ENCODE measurements around the gene STX1A.
"Not testable (repeated sequence)": the region's sequence is repeated elsewhere in the genome, so short reads cannot be mapped to it uniquely, and the experiment has no call there.

STX1A gene

GRCh38 chr7:73722785-73723184, 3.3 kb upstream of the STX1A start:
- TF ChIP-seq ZNF391 (tag by site-specific recombination; IDR thresholded peaks at IDR 0.05; ENCODE audit: borderline replicate concordance, low read depth) (no peak), MZF1 (tag by site-specific recombination; IDR thresholded peaks at IDR 0.05; ENCODE audit: borderline replicate concordance) (no peak), ZNF140 (tag by site-specific recombination; IDR thresholded peaks at IDR 0.05) (no peak), ZNF10 (tag by site-specific recombination; IDR thresholded peaks at IDR 0.05) (no peak), ZNF350 (tag by site-specific recombination; IDR thresholded peaks at IDR 0.05) (no peak), ZNF660 (tag by site-specific recombination; IDR thresholded peaks at IDR 0.05) (no peak)
- H3K9me3 ChIP-seq (ENCODE audit: control insufficient read depth, insufficient read depth, low read depth, low read length): no peaks in the 10 kb centered on the region
- ChIA-PET POLR2A (no interaction called here), CTCF (interaction anchor here (0.7 to 1.1 kb wide), 3 partner anchors 12 to 896 kb away, joined by 3 read pairs; no protein-coding TSS in a partner anchor)
- H3K4me3 ChIP-seq (ENCODE audit: low read depth, low read length): no peak overlapping the region
- H3K27ac ChIP-seq (ENCODE audit: extremely low read depth, low read depth, low read length): no peak overlapping the region
- H3K4me1 ChIP-seq (ENCODE audit: control insufficient read depth, insufficient read depth, low read length): peaks cover 8% of the 10 kb centered on the region
- no peaks in the 10 kb centered on the region for H3K36me3 ChIP-seq (ENCODE audit: control insufficient read depth in 2 of 2, insufficient read depth in 1 of 2, low read length in 2 of 2)

- H3K4me3 ChIP-seq (ENCODE audit: low read depth, low read length); H3K9me3 ChIP-seq (ENCODE audit: control insufficient read depth, insufficient read depth, low read depth, low read length); H3K27ac ChIP-seq (ENCODE audit: extremely low read depth, low read depth, low read length); H3K36me3 ChIP-seq (ENCODE audit: control insufficient read depth in 2 of 2, insufficient read depth in 1 of 2, low read length in 2 of 2): not testable (repeated sequence)
- CTCF ChIA-PET: interaction anchor here (0.7 to 1.4 kb wide), 4 partner anchors 12 to 116 kb away, joined by 3 to 4 read pairs (median 3); no protein-coding TSS in a partner anchor
- peaks cover 11% of the 10 kb centered on the region for H3K4me1 ChIP-seq (ENCODE audit: control insufficient read depth, insufficient read depth, low read length)
- peak; percentile 72 for TF ChIP-seq KLF1 (tag by site-specific recombination; IDR thresholded peaks at IDR 0.05)
- POLR2A ChIA-PET: interaction anchor here (0.6 kb wide), 1 partner anchor 46 kb away, joined by 3 read pairs; no protein-coding TSS in a partner anchor
Observed at GRCh38 chr7:73722182-73722581, 2.7 kb upstream of the STX1A start.

GRCh38 chr7:73721377-73721817, 1.9 kb upstream of the STX1A start:
- Histone ChIP-seq H3K4me1 (ENCODE audit: control insufficient read depth, insufficient read depth, low read length) (peaks cover 11% of the 10 kb centered on the region), H3K36me3 (ENCODE audit: control insufficient read depth in 2 of 2, insufficient read depth in 1 of 2, low read length in 2 of 2) (no peaks in the 10 kb centered on the region), H3K4me3 (ENCODE audit: low read depth, low read length) (no peak overlapping the region), H3K9me3 (ENCODE audit: control insufficient read depth, insufficient read depth, low read depth, low read length) (no peaks in the 10 kb centered on the region), H3K27ac (ENCODE audit: extremely low read depth, low read depth, low read length) (no peak overlapping the region)
- POLR2A ChIA-PET: interaction anchor here (0.6 kb wide), 1 partner anchor 45 kb away, joined by 3 read pairs; no protein-coding TSS in a partner anchor
- peak; percentile 50 for TF ChIP-seq ZFHX2 (tag by site-specific recombination; conservative IDR thresholded peaks at IDR 0.05)
- TF ChIP-seq KLF16 (tag by site-specific recombination; IDR thresholded peaks at IDR 0.05): no peak
- no peak for TF ChIP-seq ZNF394 (tag by site-specific recombination; IDR thresholded peaks at IDR 0.05; ENCODE audit: borderline replicate concordance)
- no peak for TF ChIP-seq ZBTB44 (tag by site-specific recombination; IDR thresholded peaks at IDR 0.05)
- peak; percentile 77 for TF ChIP-seq ZNF341 (tag by site-specific recombination; IDR thresholded peaks at IDR 0.05; ENCODE audit: low read depth)
- TF ChIP-seq EGR2 (tag by site-specific recombination; IDR thresholded peaks at IDR 0.05; ENCODE audit: low read depth): peak; percentile 34; the same call in 1 of the 2 replicates
- CTCF ChIA-PET: interaction anchor here (1.0 to 1.4 kb wide), 3 partner anchors 13 to 115 kb away, joined by 3 to 4 read pairs (median 4); no protein-coding TSS in a partner anchor

- H3K4me3 ChIP-seq (ENCODE audit: low read depth, low read length); H3K9me3 ChIP-seq (ENCODE audit: control insufficient read depth, insufficient read depth, low read depth, low read length); H3K36me3 ChIP-seq (ENCODE audit: control insufficient read depth in 2 of 2, insufficient read depth in 1 of 2, low read length in 2 of 2); H3K27ac ChIP-seq (ENCODE audit: extremely low read depth, low read depth, low read length); POLR2A ChIA-PET: not testable (repeated sequence)
- peaks cover 18% of the 10 kb centered on the region for H3K4me1 ChIP-seq (ENCODE audit: control insufficient read depth, insufficient read depth, low read length)
- CTCF ChIA-PET: interaction anchor here (0.6 to 1.6 kb wide), 6 partner anchors 10 to 259 kb away, joined by 3 to 6 read pairs (median 4); partner anchors contain the start of gene VPS37D
Observed at GRCh38 chr7:73720443-73720842, 974 bp upstream of the STX1A start.

GRCh38 chr7:73719806-73720169, 319 bp upstream of the STX1A start:
- POLR2A ChIA-PET: no interaction called here
- H3K4me3 ChIP-seq (ENCODE audit: low read depth, low read length): peak overlapping the region; percentile 23
- H3K4me1 ChIP-seq (ENCODE audit: control insufficient read depth, insufficient read depth, low read length): peaks cover 18% of the 10 kb centered on the region
- CTCF ChIA-PET: interaction anchor here (0.6 to 1.6 kb wide), 6 partner anchors 15 to 311 kb away, joined by 3 to 4 read pairs (median 4); partner anchors contain the start of gene VPS37D
- H3K36me3 ChIP-seq (ENCODE audit: control insufficient read depth in 2 of 2, insufficient read depth in 1 of 2, low read length in 2 of 2): no peaks in the 10 kb centered on the region; a peak in 1 of 3 replicates
- no peaks in the 10 kb centered on the region for H3K9me3 ChIP-seq (ENCODE audit: control insufficient read depth, insufficient read depth, low read depth, low read length)
- no peak overlapping the region for H3K27ac ChIP-seq (ENCODE audit: extremely low read depth, low read depth, low read length)
- no peak for TF ChIP-seq MZF1 (tag by site-specific recombination; IDR thresholded peaks at IDR 0.05; ENCODE audit: borderline replicate concordance)
- TF ChIP-seq SP3 (tag by site-specific recombination; IDR thresholded peaks at IDR 0.05): peak; percentile 47
- TF ChIP-seq KLF16 (tag by site-specific recombination; IDR thresholded peaks at IDR 0.05): no peak
- TF ChIP-seq ZBTB17 (tag by site-specific recombination; IDR thresholded peaks at IDR 0.05): peak; percentile 39; the same call in 1 of the 2 replicates
- peak; percentile 73 for TF ChIP-seq ZBTB6 (tag by site-specific recombination; IDR thresholded peaks at IDR 0.05)
- TF ChIP-seq ZNF121 (tag by site-specific recombination; IDR thresholded peaks at IDR 0.05): peak; percentile 87
- TF ChIP-seq ZNF426 (tag by site-specific recombination; IDR thresholded peaks at IDR 0.05): no peak
- no peak for TF ChIP-seq ZNF510 (tag by site-specific recombination; IDR thresholded peaks at IDR 0.05; ENCODE audit: insufficient replicate concordance)
- no peak for TF ChIP-seq ZNF221 (tag by site-specific recombination; IDR thresholded peaks at IDR 0.05; ENCODE audit: borderline replicate concordance)
- TF ChIP-seq ZNF768 (tag by site-specific recombination; IDR thresholded peaks at IDR 0.05): 0 out of 2 replicates have a peak, but pooled peaks have one; percentile 19
- TF ChIP-seq ZNF48 (tag by site-specific recombination; IDR thresholded peaks at IDR 0.05): no peak

Measured in HEK293 (cell line).